Mononuclear cell (primary cell): ENCODE data around the gene GRM5. TPM values are rescaled to one million over a fixed set of nuclear protein-coding genes. Genes with fewer than 3 reads are reported as not detected.

Experiments
- H3K27me3 ChIP-seq: 2 replicates; pipeline ENCODE4 v1.6.0; 2011; ENCODE audit warnings: low read length, control low read depth; ENCODE audit not compliant: insufficient read depth
- H3K4me1 ChIP-seq: 2 replicates; pipeline ENCODE4 v1.5.1; 2011; ENCODE audit warnings: mild to moderate bottlenecking, low read length, control low read depth; ENCODE audit not compliant: insufficient read depth
- H3K4me3 ChIP-seq: 2 replicates; pipeline ENCODE4 v1.5.1; 2011; ENCODE audit warnings: mild to moderate bottlenecking, low read length, moderate library complexity
- H3K9me3 ChIP-seq: 2 replicates; pipeline ENCODE4 v1.5.1; 2011; ENCODE audit warnings: low read depth, mild to moderate bottlenecking, control low read depth, low read length
- total RNA-seq: library from RNA; depleted of rRNA; stranded (reverse); fragments of >200 nt; gene quantifications from one replicate; pipeline ENCODE4 v1.2.3, GENCODE V29; 2012

The GRM5 gene
- total RNA-seq, 1 donor: not detected

- H3K4me3 ChIP-seq: no peak overlapping the region
- H3K4me1 ChIP-seq: no peaks in the 10 kb centered on the region
- no peaks in the 10 kb centered on the region for H3K9me3 ChIP-seq
- H3K27me3 ChIP-seq: no peaks in the 10 kb centered on the region
Measured at GRCh38 chr11:88655656-88656055, 410.1 kb downstream of the GRM5 start.

- Histone ChIP-seq H3K4me3 (no peak overlapping the region), H3K4me1 (no peaks in the 10 kb centered on the region), H3K9me3 (no peaks in the 10 kb centered on the region), H3K27me3 (no peaks in the 10 kb centered on the region)
Measured at GRCh38 chr11:88655196-88655595, 410.6 kb downstream of the GRM5 start.

GRCh38 chr11:88651556-88651955 is 414.2 kb downstream of the GRM5 start:
- no peaks in the 10 kb centered on the region for H3K27me3 ChIP-seq
- H3K4me3 ChIP-seq: no peak overlapping the region
- H3K9me3 ChIP-seq: no peaks in the 10 kb centered on the region
- H3K4me1 ChIP-seq: no peaks in the 10 kb centered on the region

GRCh38 chr11:88644724-88645123 is 421.1 kb downstream of the GRM5 start:
- Histone ChIP-seq H3K9me3 (no peaks in the 10 kb centered on the region), H3K4me1 (no peaks in the 10 kb centered on the region), H3K4me3 (no peak overlapping the region), H3K27me3 (no peaks in the 10 kb centered on the region)

GRCh38 chr11:88632163-88632562 is 433.6 kb downstream of the GRM5 start:
- Histone ChIP-seq H3K9me3 (no peaks in the 10 kb centered on the region), H3K4me3 (no peak overlapping the region), H3K27me3 (no peaks in the 10 kb centered on the region), H3K4me1 (no peaks in the 10 kb centered on the region)

- Histone ChIP-seq H3K27me3 (no peaks in the 10 kb centered on the region), H3K4me1 (no peaks in the 10 kb centered on the region), H3K4me3 (no peak overlapping the region), H3K9me3 (no peaks in the 10 kb centered on the region)
Measured at GRCh38 chr11:88631497-88631896, 434.3 kb downstream of the GRM5 start.

- H3K4me3 ChIP-seq: no peak overlapping the region
- H3K9me3 ChIP-seq: no peaks in the 10 kb centered on the region
Measured at GRCh38 chr11:88629496-88629895, 436.3 kb downstream of the GRM5 start.

GRCh38 chr11:88626216-88626615 is 439.6 kb downstream of the GRM5 start:
- no peaks in the 10 kb centered on the region for H3K9me3 ChIP-seq
- no peaks in the 10 kb centered on the region for H3K4me1 ChIP-seq
- no peak overlapping the region for H3K4me3 ChIP-seq
- no peaks in the 10 kb centered on the region for H3K27me3 ChIP-seq

More at GRCh38 chr11:88629496-88629895, 436.3 kb downstream of the GRM5 start:
- Histone ChIP-seq H3K4me1 (no peaks in the 10 kb centered on the region), H3K27me3 (no peaks in the 10 kb centered on the region)

GRCh38 chr11:88623531-88623930 is 442.3 kb downstream of the GRM5 start:
- H3K4me1 ChIP-seq: no peaks in the 10 kb centered on the region
- H3K9me3 ChIP-seq: no peaks in the 10 kb centered on the region
- no peaks in the 10 kb centered on the region for H3K27me3 ChIP-seq
- H3K4me3 ChIP-seq: no peak overlapping the region

GRCh38 chr11:88620568-88621130 is 445.1 kb downstream of the GRM5 start:
- Histone ChIP-seq H3K4me3 (no peak overlapping the region), H3K4me1 (no peaks in the 10 kb centered on the region), H3K27me3 (no peaks in the 10 kb centered on the region), H3K9me3 (no peaks in the 10 kb centered on the region)

GRCh38 chr11:88619656-88620385 is 446.0 kb downstream of the GRM5 start:
- no peaks in the 10 kb centered on the region for H3K27me3 ChIP-seq
- H3K4me3 ChIP-seq: no peak overlapping the region
- H3K9me3 ChIP-seq: no peaks in the 10 kb centered on the region
- no peaks in the 10 kb centered on the region for H3K4me1 ChIP-seq

GRCh38 chr11:88619071-88619425 is 446.7 kb downstream of the GRM5 start:
- Histone ChIP-seq H3K4me3 (no peak overlapping the region), H3K4me1 (no peaks in the 10 kb centered on the region), H3K27me3 (no peaks in the 10 kb centered on the region), H3K9me3 (no peaks in the 10 kb centered on the region)

GRCh38 chr11:88618327-88619070 is 447.3 kb downstream of the GRM5 start:
- Histone ChIP-seq H3K4me3 (no peak overlapping the region), H3K4me1 (no peaks in the 10 kb centered on the region), H3K9me3 (no peaks in the 10 kb centered on the region), H3K27me3 (no peaks in the 10 kb centered on the region)

- H3K4me1 ChIP-seq: no peaks in the 10 kb centered on the region
- H3K9me3 ChIP-seq: no peaks in the 10 kb centered on the region
- no peak overlapping the region for H3K4me3 ChIP-seq
- H3K27me3 ChIP-seq: no peaks in the 10 kb centered on the region
Measured at GRCh38 chr11:88617226-88617625, 448.6 kb downstream of the GRM5 start.

- no peak overlapping the region for H3K4me3 ChIP-seq
- no peaks in the 10 kb centered on the region for H3K9me3 ChIP-seq
- no peaks in the 10 kb centered on the region for H3K27me3 ChIP-seq
- H3K4me1 ChIP-seq: no peaks in the 10 kb centered on the region
Measured at GRCh38 chr11:88604260-88604659, 461.5 kb downstream of the GRM5 start.
